OCI-LY7 (cell line): ENCODE measurements around the gene ADAMTS17. TPM values are rescaled to one million over a fixed set of nuclear protein-coding genes. Genes with fewer than 3 reads are reported as not detected.

ENCODE experiments used
- BruUV-seq: library from RNA; stranded (reverse); fragments of 400-500 nt; replicated peaks from 2 replicates; lab custom pipeline; 2021; lab: Mats Ljungman, UMichigan
- CTCF ChIA-PET: fragments of 300-600 bp; sonication (Branson Sonifier 250); formaldehyde crosslinking; loops from one replicate; lab custom pipeline; 2022; ENCODE audit warnings: antibody characterized with exemption; ENCODE audit not compliant: unreplicated experiment; lab: Charles Lee
- POLR2A ChIA-PET: fragments of 300-600 bp; sonication (Branson Sonifier 250); formaldehyde crosslinking; loops from one replicate; lab custom pipeline; 2022; ENCODE audit warnings: antibody characterized with exemption; lab: Charles Lee
- DNase-seq: peaks from one replicate; pipeline ENCODE4 v3.0.0-alpha.2; 2015; ENCODE audit warnings: low spot score
- H2AFZ ChIP-seq: fragments of 200-600 bp; sonication (generic), shearing (Covaris generic); 2 replicates; pipeline ENCODE4 v1.6.1; 2014; ENCODE audit warnings: mild to moderate bottlenecking, antibody characterized with exemption, low read length, moderate library complexity
- H3K27ac ChIP-seq: fragments of 200-600 bp; sonication (generic); 2 replicates; pipeline ENCODE4 v1.5.1; 2014; ENCODE audit warnings: mixed run types, low read depth, mild to moderate bottlenecking, moderate library complexity, low read length, inconsistent platforms; ENCODE audit not compliant: poor library complexity, severe bottlenecking
- H3K36me3 ChIP-seq: fragments of 200-600 bp; sonication (generic); 2 replicates; pipeline ENCODE4 v1.6.1; 2014; ENCODE audit warnings: mild to moderate bottlenecking, antibody characterized with exemption, low read length, moderate library complexity, mixed read lengths; ENCODE audit not compliant: insufficient read depth
- H3K4me1 ChIP-seq: fragments of 200-600 bp; sonication (generic); 2 replicates; pipeline ENCODE4 v1.5.1; 2014; ENCODE audit warnings: mild to moderate bottlenecking, low read length; ENCODE audit not compliant: insufficient read depth, poor library complexity, severe bottlenecking
- H3K4me2 ChIP-seq: fragments of 200-600 bp; sonication (generic); 2 replicates; pipeline ENCODE4 v1.6.1; 2014; ENCODE audit warnings: mild to moderate bottlenecking, low read length
- H3K4me3 ChIP-seq: fragments of 200-600 bp; sonication (generic); 2 replicates; pipeline ENCODE4 v1.5.1; 2014; ENCODE audit warnings: mild to moderate bottlenecking, low read depth, low read length; ENCODE audit not compliant: poor library complexity, severe bottlenecking
- H3K79me2 ChIP-seq: fragments of 200-600 bp; sonication (generic); 2 replicates; pipeline ENCODE4 v1.6.1; 2016; ENCODE audit warnings: low read depth, mild to moderate bottlenecking, low read length, moderate library complexity, mixed read lengths; ENCODE audit not compliant: insufficient read depth
- H3K9me2 ChIP-seq: fragments of 200-600 bp; sonication (generic); 2 replicates; pipeline ENCODE4 v1.6.1; 2016; ENCODE audit warnings: mild to moderate bottlenecking, low read length, mixed read lengths; ENCODE audit not compliant: insufficient read depth
- H3K9me3 ChIP-seq: fragments of 200-600 bp; sonication (generic); 2 replicates; pipeline ENCODE4 v1.6.1; 2014; ENCODE audit warnings: mild to moderate bottlenecking, mixed run types, low read length, mixed read lengths
- H4K20me1 ChIP-seq: fragments of 200-600 bp; sonication (generic); 2 replicates; pipeline ENCODE4 v1.6.1; 2014; ENCODE audit warnings: mild to moderate bottlenecking, antibody characterized with exemption, low read length, moderate library complexity, mixed read lengths; ENCODE audit not compliant: insufficient read depth
- CTCF ChIP-seq: fragments of 200-600 bp; sonication (generic); conservative IDR thresholded peaks from 2 replicates; pipeline ENCODE4 v1.5.1; 2014; ENCODE audit warnings: mild to moderate bottlenecking, antibody characterized with exemption, low read length, moderate library complexity, mixed read lengths
- EZH2phosphoT487 ChIP-seq: fragments of 200-600 bp; sonication (generic); IDR thresholded peaks from 2 replicates; pipeline ENCODE4 v1.6.1; 2018; ENCODE audit warnings: low read depth, borderline replicate concordance, mild to moderate bottlenecking, mixed run types, antibody characterized with exemption, low read length, moderate library complexity, mixed read lengths
- intact Hi-C: fragments of 100-400 bp; cut with micrococcal nuclease; formaldehyde crosslinking; loops from one replicate; pipeline ENCODE4 v1.10.0; 2022; ENCODE audit not compliant: unreplicated experiment
- total RNA-seq, 2 experiments: library from RNA; depleted of rRNA in 1 of 2; stranded (reverse); fragments of >200 nt in 1 of 2; shearing (Covaris generic) in 1 of 2; gene quantifications; 2 replicates each; pipeline ENCODE4 v1.2.3, GENCODE V29; 2014 to 2022

The ADAMTS17 gene
- total RNA-seq, 2 experiments from 2014 or later = not detected

GRCh38 chr15:100036015-100036414 lies 305.8 kb downstream of the ADAMTS17 start:
- CTCF ChIA-PET = no interaction called here

GRCh38 chr15:100034191-100034590 lies 307.6 kb downstream of the ADAMTS17 start:
- ChIA-PET POLR2A (interaction anchor here (0.5 kb wide), 1 partner anchor 667 kb away, joined by 4 read pairs; no protein-coding TSS in a partner anchor), CTCF (no interaction called here)
- intact Hi-C loops = no loop called here
- Histone ChIP-seq H3K4me2 (no peak overlapping the region), H3K9me3 (no peaks in the 10 kb centered on the region), H3K27ac (no peak overlapping the region), H3K9me2 (no peaks in the 10 kb centered on the region), H3K4me1 (no peaks in the 10 kb centered on the region), H2AFZ (no peak overlapping the region), H4K20me1 (no peaks in the 10 kb centered on the region), H3K4me3 (no peak overlapping the region), H3K36me3 (no peaks in the 10 kb centered on the region), H3K79me2 (no peaks in the 10 kb centered on the region)
- TF ChIP-seq CTCF (no peak), EZH2phosphoT487 (no peak)
- no peak for DNase-seq
- no TSS peak for BruUV-seq

More at GRCh38 chr15:100036015-100036414, 305.8 kb downstream of the ADAMTS17 start:
- no peak for DNase-seq
- Histone ChIP-seq H3K9me2 (no peaks in the 10 kb centered on the region), H2AFZ (no peak overlapping the region), H3K9me3 (no peaks in the 10 kb centered on the region), H4K20me1 (no peaks in the 10 kb centered on the region), H3K4me1 (no peaks in the 10 kb centered on the region), H3K4me2 (no peak overlapping the region), H3K36me3 (no peaks in the 10 kb centered on the region), H3K27ac (no peak overlapping the region), H3K79me2 (no peaks in the 10 kb centered on the region), H3K4me3 (no peak overlapping the region)
- no peak for TF ChIP-seq EZH2phosphoT487
- TF ChIP-seq CTCF = no peak
- intact Hi-C loops = no loop called here
- POLR2A ChIA-PET = no interaction called here
- BruUV-seq = no TSS peak

GRCh38 chr15:100033140-100033857 lies 308.5 kb downstream of the ADAMTS17 start:
- Histone ChIP-seq H3K79me2 (no peaks in the 10 kb centered on the region), H3K4me2 (no peak overlapping the region), H3K36me3 (no peaks in the 10 kb centered on the region), H4K20me1 (no peaks in the 10 kb centered on the region), H3K9me3 (no peaks in the 10 kb centered on the region), H2AFZ (no peak overlapping the region), H3K4me3 (no peak overlapping the region), H3K9me2 (no peaks in the 10 kb centered on the region), H3K27ac (no peak overlapping the region), H3K4me1 (no peaks in the 10 kb centered on the region)
- CTCF ChIA-PET = no interaction called here
- no TSS peak for BruUV-seq
- TF ChIP-seq EZH2phosphoT487 (no peak), CTCF (no peak)
- POLR2A ChIA-PET = no interaction called here
- DNase-seq = no peak
- intact Hi-C loops = no loop called here
